ENCODE measurements around the gene NPEPPS.

Gene NPEPPS

DNA sequence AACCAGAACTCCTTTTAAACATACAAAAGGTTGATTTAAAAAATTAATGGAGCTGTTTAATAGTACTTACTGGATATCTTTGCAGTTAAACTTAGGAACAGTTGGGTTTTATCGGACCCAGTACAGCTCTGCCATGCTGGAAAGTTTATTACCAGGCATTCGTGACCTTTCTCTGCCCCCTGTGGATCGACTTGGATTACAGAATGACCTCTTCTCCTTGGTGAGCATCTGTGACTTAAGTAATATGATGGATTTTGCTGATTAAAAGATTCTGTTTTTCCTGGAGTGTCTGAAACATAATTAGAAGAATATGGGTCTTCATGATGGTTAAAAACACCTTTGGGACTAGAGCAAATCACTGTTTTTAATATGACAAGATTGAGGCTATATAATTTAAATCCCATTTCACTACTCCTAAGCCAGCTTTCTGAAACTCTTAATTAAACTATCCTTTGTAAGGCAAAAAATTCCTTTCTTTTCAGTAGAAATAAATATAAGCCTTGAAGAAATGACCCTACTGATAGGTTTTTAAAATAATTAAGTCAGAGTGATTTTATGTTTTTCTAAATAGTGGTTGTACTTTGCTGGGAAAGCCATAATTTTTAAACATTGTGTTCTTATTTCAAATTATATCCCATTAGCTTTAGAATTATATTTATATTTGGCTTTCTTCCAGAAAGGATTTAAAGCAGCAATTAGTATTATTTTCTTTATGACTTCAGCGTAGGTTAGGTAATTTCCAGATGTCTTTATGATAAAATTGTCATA is 73.1 kb downstream of the NPEPPS start:
- no peak overlapping the region for H2AK5ac ChIP-seq (ENCODE audit: low read length, severe bottlenecking)
- no peak for DNase-seq
- peak overlapping the region; percentile 33 for H3K9ac ChIP-seq (ENCODE audit: low read length)
- no peaks in the 10 kb centered on the region for H3K27me3 ChIP-seq (ENCODE audit: control insufficient read depth in 1 of 2, insufficient read depth in 1 of 2, low read length in 2 of 2)
- WGBS: 84% methylated on average over 3 of the region's 4 CpGs
- H3K79me1 ChIP-seq (replicated peaks; ENCODE audit: low read length, poor library complexity, severe bottlenecking): peaks cover 25% of the 10 kb centered on the region
- H3K14ac ChIP-seq (ENCODE audit: low read length in 2 of 2): no peak overlapping the region
- no peak overlapping the region for H3K23ac ChIP-seq (ENCODE audit: low read length in 2 of 2)
- no peak overlapping the region for H2BK12ac ChIP-seq (ENCODE audit: low read length in 2 of 2)
- no peak overlapping the region for H2BK5ac ChIP-seq (ENCODE audit: low read depth, low read length, poor library complexity, severe bottlenecking)
- no peaks in the 10 kb centered on the region for H3K4me1 ChIP-seq (ENCODE audit: control insufficient read depth, insufficient read depth, low read depth, low read length)
- no peak overlapping the region for H2BK15ac ChIP-seq (ENCODE audit: low read depth, poor library complexity, severe bottlenecking)
- no peak overlapping the region for H3K18ac ChIP-seq (ENCODE audit: low read depth in 1 of 2, low read length in 2 of 2)
- no peak overlapping the region for H3K4me2 ChIP-seq (ENCODE audit: low read length, poor library complexity, severe bottlenecking)
- H3K4ac ChIP-seq (ENCODE audit: low read depth in 1 of 2, low read length in 2 of 2): no peak overlapping the region
- H3K36me3 ChIP-seq (ENCODE audit: control insufficient read depth in 1 of 2, insufficient read depth in 2 of 2, low read depth in 1 of 2, low read length in 2 of 2): peaks cover 29 to 88% of the 10 kb centered on the region in 2 experiments
- H4K91ac ChIP-seq (ENCODE audit: low read length): no peak overlapping the region
- H2AFZ ChIP-seq (ENCODE audit: low read depth, low read length): no peak overlapping the region
- no peak overlapping the region for H3K4me3 ChIP-seq (ENCODE audit: insufficient read depth in 1 of 2, low read depth in 1 of 2, low read length in 2 of 2)
- H3K9me3 ChIP-seq (ENCODE audit: control insufficient read depth, low read length): no peaks in the 10 kb centered on the region
- no peak overlapping the region for H4K8ac ChIP-seq (ENCODE audit: low read length)
- no peak overlapping the region for H2BK120ac ChIP-seq (ENCODE audit: low read depth, low read length)
- H3K27ac ChIP-seq (ENCODE audit: low read length, poor library complexity, severe bottlenecking): peak overlapping the region; percentile 56

DNA sequence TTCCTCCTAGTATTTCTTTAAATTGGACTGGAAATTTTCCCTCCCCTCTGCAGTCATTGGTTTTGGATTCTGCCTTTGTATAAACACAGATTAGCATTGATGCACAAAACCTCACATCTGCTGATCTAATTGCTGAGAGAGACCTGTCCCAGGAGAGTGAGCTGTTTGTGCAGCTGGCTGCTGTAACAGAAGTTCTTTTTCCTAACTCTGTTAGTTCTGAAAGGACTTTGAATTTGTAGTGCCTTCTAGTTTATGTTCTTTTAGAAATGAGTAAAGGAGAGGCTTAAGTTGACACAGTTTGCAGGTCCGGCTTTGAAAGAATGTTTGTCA is 73.7 kb downstream of the NPEPPS start:
- no peak overlapping the region for H3K14ac ChIP-seq (ENCODE audit: low read length in 2 of 2)
- peak overlapping the region; percentile 68 for H3K27ac ChIP-seq (ENCODE audit: low read length, poor library complexity, severe bottlenecking)
- peaks cover 29 to 88% of the 10 kb centered on the region in 2 experiments for H3K36me3 ChIP-seq (ENCODE audit: control insufficient read depth in 1 of 2, insufficient read depth in 2 of 2, low read depth in 1 of 2, low read length in 2 of 2)
- H3K4me2 ChIP-seq (ENCODE audit: low read length, poor library complexity, severe bottlenecking): no peak overlapping the region
- no peak overlapping the region for H2BK12ac ChIP-seq (ENCODE audit: low read length in 2 of 2)
- H2BK15ac ChIP-seq (ENCODE audit: low read depth, poor library complexity, severe bottlenecking): no peak overlapping the region
- H2AFZ ChIP-seq (ENCODE audit: low read depth, low read length): no peak overlapping the region
- H3K4me1 ChIP-seq (ENCODE audit: control insufficient read depth, insufficient read depth, low read depth, low read length): no peaks in the 10 kb centered on the region
- no peak overlapping the region for H3K18ac ChIP-seq (ENCODE audit: low read depth in 1 of 2, low read length in 2 of 2)
- H3K4me3 ChIP-seq (ENCODE audit: insufficient read depth in 1 of 2, low read depth in 1 of 2, low read length in 2 of 2): no peak overlapping the region
- H2AK5ac ChIP-seq (ENCODE audit: low read length, severe bottlenecking): no peak overlapping the region
- no peak overlapping the region for H2BK120ac ChIP-seq (ENCODE audit: low read depth, low read length)
- no peak overlapping the region for H3K23ac ChIP-seq (ENCODE audit: low read length in 2 of 2)
- DNase-seq: peak; percentile 58
- H3K79me1 ChIP-seq (replicated peaks; ENCODE audit: low read length, poor library complexity, severe bottlenecking): peaks cover 25% of the 10 kb centered on the region
- H3K9me3 ChIP-seq (ENCODE audit: control insufficient read depth, low read length): no peaks in the 10 kb centered on the region
- no peaks in the 10 kb centered on the region for H3K27me3 ChIP-seq (ENCODE audit: control insufficient read depth in 1 of 2, insufficient read depth in 1 of 2, low read length in 2 of 2)
- no peak overlapping the region for H4K8ac ChIP-seq (ENCODE audit: low read length)
- H3K9ac ChIP-seq (ENCODE audit: low read length): peak overlapping the region; percentile 33
- H2BK5ac ChIP-seq (ENCODE audit: low read depth, low read length, poor library complexity, severe bottlenecking): no peak overlapping the region
- WGBS: 71% methylated on average over 1 of the region's 1 CpG
- no peak overlapping the region for H4K91ac ChIP-seq (ENCODE audit: low read length)
- H3K4ac ChIP-seq (ENCODE audit: low read depth in 1 of 2, low read length in 2 of 2): no peak overlapping the region

DNA sequence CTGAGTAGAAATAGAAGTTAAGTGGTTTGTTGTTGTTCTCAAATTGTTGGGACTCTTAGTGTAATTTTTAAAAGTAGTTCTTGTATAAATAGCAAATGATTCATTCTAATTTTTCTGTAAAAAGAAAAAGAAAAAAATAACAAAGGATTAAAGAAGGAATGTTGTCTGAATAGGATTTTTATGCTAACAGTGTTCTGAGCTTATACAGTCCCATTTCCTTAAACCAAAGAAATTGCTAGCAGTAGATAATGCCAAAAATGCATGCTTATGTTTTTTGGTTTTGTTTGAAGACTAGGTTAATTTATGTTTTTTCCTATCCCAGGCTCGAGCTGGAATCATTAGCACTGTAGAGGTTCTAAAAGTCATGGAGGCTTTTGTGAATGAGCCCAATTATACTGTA is 74.1 kb downstream of the NPEPPS start:
- WGBS: 73% methylated on average over 1 of the region's 1 CpG
- H2BK12ac ChIP-seq (ENCODE audit: low read length in 2 of 2): no peak overlapping the region
- H3K9me3 ChIP-seq (ENCODE audit: control insufficient read depth, low read length): no peaks in the 10 kb centered on the region
- H3K4me3 ChIP-seq (ENCODE audit: insufficient read depth in 1 of 2, low read depth in 1 of 2, low read length in 2 of 2): no peak overlapping the region
- no peak overlapping the region for H2BK120ac ChIP-seq (ENCODE audit: low read depth, low read length)
- no peak overlapping the region for H2BK5ac ChIP-seq (ENCODE audit: low read depth, low read length, poor library complexity, severe bottlenecking)
- no peak overlapping the region for H4K91ac ChIP-seq (ENCODE audit: low read length)
- no peak overlapping the region for H2AFZ ChIP-seq (ENCODE audit: low read depth, low read length)
- H2BK15ac ChIP-seq (ENCODE audit: low read depth, poor library complexity, severe bottlenecking): no peak overlapping the region
- H3K14ac ChIP-seq (ENCODE audit: low read length in 2 of 2): no peak overlapping the region
- H2AK5ac ChIP-seq (ENCODE audit: low read length, severe bottlenecking): no peak overlapping the region
- no peak overlapping the region for H4K8ac ChIP-seq (ENCODE audit: low read length)
- H3K27me3 ChIP-seq (ENCODE audit: control insufficient read depth in 1 of 2, insufficient read depth in 1 of 2, low read length in 2 of 2): no peaks in the 10 kb centered on the region
- peaks cover 25% of the 10 kb centered on the region for H3K79me1 ChIP-seq (replicated peaks; ENCODE audit: low read length, poor library complexity, severe bottlenecking)
- peak overlapping the region; percentile 68 for H3K27ac ChIP-seq (ENCODE audit: low read length, poor library complexity, severe bottlenecking)
- H3K4ac ChIP-seq (ENCODE audit: low read depth in 1 of 2, low read length in 2 of 2): no peak overlapping the region
- no peak overlapping the region for H3K18ac ChIP-seq (ENCODE audit: low read depth in 1 of 2, low read length in 2 of 2)
- no peaks in the 10 kb centered on the region for H3K4me1 ChIP-seq (ENCODE audit: control insufficient read depth, insufficient read depth, low read depth, low read length)
- DNase-seq: no peak
- H3K36me3 ChIP-seq (ENCODE audit: control insufficient read depth in 1 of 2, insufficient read depth in 2 of 2, low read depth in 1 of 2, low read length in 2 of 2): peaks cover 25 to 87% of the 10 kb centered on the region in 2 experiments
- H3K23ac ChIP-seq (ENCODE audit: low read length in 2 of 2): no peak overlapping the region
- no peak overlapping the region for H3K4me2 ChIP-seq (ENCODE audit: low read length, poor library complexity, severe bottlenecking)
- peak overlapping the region; percentile 33 for H3K9ac ChIP-seq (ENCODE audit: low read length)

DNA sequence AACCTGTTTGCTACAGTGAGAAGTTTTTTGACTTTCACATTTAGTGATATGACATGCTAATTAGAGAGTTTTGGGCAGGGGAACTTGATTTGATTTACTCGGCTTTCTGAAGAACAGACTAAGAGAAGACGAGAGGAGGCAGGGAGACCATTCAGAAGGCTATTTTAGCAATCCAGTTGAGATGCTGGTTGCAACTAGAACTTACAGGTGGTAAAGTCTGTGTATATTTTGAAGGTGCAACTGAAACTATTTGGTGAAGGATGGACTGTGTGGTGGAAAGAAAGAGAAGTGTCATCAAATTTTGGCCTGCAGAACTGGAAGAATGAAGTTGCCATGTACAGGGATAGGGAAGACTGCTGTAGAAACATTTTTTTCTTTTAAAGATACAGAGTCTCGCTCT is 76.6 kb downstream of the NPEPPS start:
- Histone ChIP-seq H2BK12ac (ENCODE audit: low read length in 2 of 2) (no peak overlapping the region), H3K4ac (ENCODE audit: low read depth in 1 of 2, low read length in 2 of 2) (no peak overlapping the region), H3K27me3 (ENCODE audit: control insufficient read depth in 1 of 2, insufficient read depth in 1 of 2, low read length in 2 of 2) (no peaks in the 10 kb centered on the region), H3K18ac (ENCODE audit: low read depth in 1 of 2, low read length in 2 of 2) (no peak overlapping the region), H2AK5ac (ENCODE audit: low read length, severe bottlenecking) (no peak overlapping the region), H3K9ac (ENCODE audit: low read length) (no peak overlapping the region), H2BK15ac (ENCODE audit: low read depth, poor library complexity, severe bottlenecking) (no peak overlapping the region), H3K79me1 (replicated peaks; ENCODE audit: low read length, poor library complexity, severe bottlenecking) (peaks cover 20% of the 10 kb centered on the region), H3K23ac (ENCODE audit: low read length in 2 of 2) (no peak overlapping the region), H3K4me2 (ENCODE audit: low read length, poor library complexity, severe bottlenecking) (no peak overlapping the region), H3K36me3 (ENCODE audit: control insufficient read depth in 1 of 2, insufficient read depth in 2 of 2, low read depth in 1 of 2, low read length in 2 of 2) (peaks cover 25 to 75% of the 10 kb centered on the region in 2 experiments), H3K4me3 (ENCODE audit: insufficient read depth in 1 of 2, low read depth in 1 of 2, low read length in 2 of 2) (no peak overlapping the region), H3K9me3 (ENCODE audit: control insufficient read depth, low read length) (no peaks in the 10 kb centered on the region), H4K8ac (ENCODE audit: low read length) (no peak overlapping the region), H2AFZ (ENCODE audit: low read depth, low read length) (no peak overlapping the region), H3K4me1 (ENCODE audit: control insufficient read depth, insufficient read depth, low read depth, low read length) (peaks cover 7% of the 10 kb centered on the region), H3K14ac (ENCODE audit: low read length in 2 of 2) (no peak overlapping the region), H2BK120ac (ENCODE audit: low read depth, low read length) (no peak overlapping the region), H3K27ac (ENCODE audit: low read length, poor library complexity, severe bottlenecking) (no peak overlapping the region), H4K91ac (ENCODE audit: low read length) (no peak overlapping the region), H2BK5ac (ENCODE audit: low read depth, low read length, poor library complexity, severe bottlenecking) (no peak overlapping the region)
- DNase-seq: no peak
- WGBS: 94% methylated on average over 3 of the region's 3 CpGs
